ENCODE data around the gene SH3BP4.

The SH3BP4 gene

DNA sequence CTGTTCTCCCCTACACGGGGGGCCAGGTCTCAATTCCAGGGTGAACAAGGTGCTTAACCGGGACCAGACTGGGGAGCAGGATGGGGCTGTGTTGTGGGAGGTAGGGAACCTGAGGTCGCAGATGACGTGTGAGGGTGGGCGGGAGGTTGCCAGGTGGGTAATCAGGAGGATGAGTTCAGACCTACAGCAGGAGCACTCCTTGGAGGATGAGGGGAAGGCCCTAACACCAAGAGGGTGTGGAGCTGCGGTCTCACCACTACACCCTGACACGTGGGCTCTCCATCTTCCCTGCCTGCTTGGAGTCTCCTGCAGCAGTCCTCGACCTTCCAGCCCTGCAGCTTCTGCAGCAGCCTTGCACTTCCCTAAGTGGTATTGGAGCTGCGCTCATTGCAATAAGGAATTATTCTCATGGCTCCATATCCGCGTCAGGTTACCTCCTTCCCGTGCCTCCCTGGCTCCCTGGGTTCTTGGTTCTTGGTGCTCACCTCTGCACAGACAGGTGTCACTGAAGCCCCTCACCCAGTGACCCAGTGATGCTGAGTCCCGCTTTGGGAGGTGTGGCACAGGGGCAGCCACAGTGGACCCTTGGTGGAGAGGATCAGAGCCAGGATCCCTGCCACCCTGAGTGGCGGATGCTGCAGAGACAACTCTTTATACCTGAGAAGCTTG, 15.5 kb downstream of the SH3BP4 start:
- DNase-seq, result no peak

DNA sequence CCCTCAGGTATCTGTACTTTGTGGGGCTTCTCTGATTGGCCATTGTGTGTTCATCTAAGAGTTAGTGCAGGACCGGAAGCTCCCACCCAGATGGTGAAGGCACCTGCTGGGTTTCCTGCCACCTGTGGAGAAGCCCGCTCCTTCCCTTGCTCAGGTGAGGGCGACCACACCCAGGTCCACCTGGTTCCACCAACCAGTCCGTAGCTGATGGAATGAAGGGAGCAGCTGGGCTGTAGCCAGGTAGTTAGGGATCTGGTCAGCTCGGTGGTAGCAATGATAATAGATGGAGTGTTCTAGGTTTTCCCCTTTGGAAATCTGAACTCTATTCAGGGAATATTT, 16.0 kb downstream of the SH3BP4 start:
- no peak for DNase-seq

GRCh38 chr2:234968631-234969305, 17.0 kb downstream of the SH3BP4 start:
- no peak for DNase-seq

DNA sequence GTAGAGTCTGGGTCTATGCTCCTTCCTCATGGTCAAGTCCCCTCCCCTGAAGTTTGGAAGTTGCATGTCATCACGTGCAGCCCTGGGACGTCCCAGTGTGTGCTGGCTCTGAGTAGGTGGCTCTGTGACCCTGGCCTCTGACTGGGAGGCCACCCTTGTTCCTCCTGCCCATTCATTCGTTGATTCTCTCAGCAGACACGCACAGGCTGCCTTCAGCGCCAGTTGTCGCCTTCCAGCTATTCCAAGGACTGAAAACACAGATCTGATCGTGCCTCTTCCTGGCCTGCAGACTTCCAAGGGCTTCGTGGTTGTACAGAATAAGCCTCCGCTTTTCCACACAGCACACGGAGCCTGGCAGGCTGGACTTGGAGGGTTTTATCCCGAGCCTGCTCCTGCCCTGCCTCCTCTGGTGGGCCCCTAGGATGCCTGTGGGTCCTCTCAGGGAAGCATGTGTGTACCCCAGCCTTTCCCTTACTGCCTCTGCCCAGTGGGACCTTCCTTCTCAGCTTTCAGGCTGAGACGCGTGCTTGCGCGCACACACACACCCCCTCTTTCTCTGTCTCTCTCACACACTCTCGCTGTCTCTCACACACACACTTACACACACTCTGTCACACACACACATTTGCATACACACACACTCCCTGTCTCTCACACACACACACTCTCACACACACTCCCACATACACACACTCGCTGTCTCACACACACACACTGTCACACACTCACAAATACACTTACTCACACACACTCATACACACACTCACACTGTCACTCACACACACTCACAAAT, 17.7 kb downstream of the SH3BP4 start:
- no peak for DNase-seq

- DNase-seq, result no peak
These were observed 18.3 kb downstream of the SH3BP4 start for GRCh38 chr2:234970099-234970440.

DNA sequence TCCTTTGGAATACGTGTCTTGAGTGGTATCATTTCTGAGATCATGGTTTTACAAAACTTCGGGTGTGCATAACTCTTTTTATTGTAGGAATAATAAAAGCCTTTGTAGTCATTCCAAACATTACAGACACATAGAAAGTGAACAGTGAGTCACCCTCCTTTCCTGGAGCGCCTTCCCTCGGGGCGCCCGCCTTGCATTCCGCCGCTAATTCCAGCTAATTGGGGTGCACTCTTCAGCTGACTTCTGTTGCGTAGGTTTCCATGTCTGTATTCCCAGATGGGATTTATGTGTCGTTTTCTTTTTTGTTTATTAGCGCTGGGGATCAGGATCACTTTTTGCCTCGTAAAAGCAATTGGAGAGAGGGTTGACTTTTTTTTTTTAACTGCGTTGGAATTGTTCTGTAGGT, 18.7 kb downstream of the SH3BP4 start:
- DNase-seq, result no peak

- no peak for DNase-seq
These were observed 19.7 kb downstream of the SH3BP4 start for GRCh38 chr2:234971496-234971895.

- DNase-seq, result no peak
These were observed 21.2 kb downstream of the SH3BP4 start for GRCh38 chr2:234973008-234973407.

- no peak for DNase-seq
These were observed 22.9 kb downstream of the SH3BP4 start for GRCh38 chr2:234974501-234975385.

- no peak for DNase-seq
These were observed 23.8 kb downstream of the SH3BP4 start for GRCh38 chr2:234975611-234976010.

DNA sequence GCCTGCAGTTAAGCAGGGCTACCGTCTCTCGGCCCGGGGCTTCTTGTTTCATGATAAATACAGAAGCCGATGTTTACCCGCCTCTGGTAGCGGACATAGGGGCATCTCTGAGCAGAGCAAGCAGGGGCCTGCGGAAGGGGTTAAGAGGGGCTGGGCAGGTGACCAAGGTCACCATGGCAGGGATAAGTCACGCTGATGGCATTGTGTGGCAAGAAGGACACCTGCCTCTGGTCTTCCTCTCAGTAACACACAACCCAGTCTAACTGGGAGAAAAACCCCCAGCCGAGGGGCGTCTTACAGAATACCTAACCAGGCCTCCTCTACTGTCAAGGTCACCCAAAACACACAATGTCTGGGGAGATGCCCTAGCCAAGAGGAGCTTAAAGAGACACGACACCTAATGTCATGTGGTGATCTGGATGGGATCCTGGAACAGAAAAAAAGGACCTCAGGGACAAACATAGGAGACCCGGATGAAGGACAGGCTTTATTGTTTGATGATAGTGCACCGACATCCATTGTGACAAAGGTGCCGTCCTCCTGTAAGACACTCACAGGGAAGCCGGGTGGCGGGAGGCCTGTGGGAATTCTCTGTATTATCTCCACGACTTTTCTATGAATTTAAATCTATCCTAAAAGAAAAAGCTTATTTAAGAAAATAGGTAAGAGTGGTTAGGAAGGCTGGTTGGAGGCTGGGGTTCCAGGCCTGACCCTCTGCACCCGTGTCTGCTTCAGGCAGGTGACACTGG, 24.8 kb downstream of the SH3BP4 start:
- DNase-seq, result no peak

DNA sequence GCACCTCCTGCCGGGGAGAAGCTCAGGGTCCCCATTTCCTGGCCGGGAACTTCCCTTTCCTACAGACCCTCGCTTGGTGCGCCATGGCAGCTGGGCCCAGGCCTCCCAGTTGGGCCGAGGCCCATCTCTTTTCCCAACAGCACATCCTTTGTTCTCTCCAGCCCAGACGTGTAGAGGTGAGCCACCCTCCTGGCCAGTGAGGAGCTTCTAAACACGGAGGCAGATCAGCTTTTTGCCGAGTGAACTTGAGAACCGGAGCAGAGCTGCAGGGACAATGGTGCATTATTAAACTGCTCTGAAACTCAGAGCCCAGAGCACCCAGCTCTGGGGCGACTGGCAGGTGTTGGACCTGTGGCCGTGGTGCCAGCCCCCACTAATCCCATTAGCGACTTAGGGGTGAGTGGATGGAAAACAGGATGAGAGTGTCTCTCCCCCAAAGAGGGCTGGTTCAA, 25.4 kb downstream of the SH3BP4 start:
- DNase-seq, result no peak

- no peak for DNase-seq
These were observed 26.8 kb downstream of the SH3BP4 start for GRCh38 chr2:234978466-234979203.

GRCh38 chr2:234979204-234980167, 27.7 kb downstream of the SH3BP4 start:
- no peak for DNase-seq

DNA sequence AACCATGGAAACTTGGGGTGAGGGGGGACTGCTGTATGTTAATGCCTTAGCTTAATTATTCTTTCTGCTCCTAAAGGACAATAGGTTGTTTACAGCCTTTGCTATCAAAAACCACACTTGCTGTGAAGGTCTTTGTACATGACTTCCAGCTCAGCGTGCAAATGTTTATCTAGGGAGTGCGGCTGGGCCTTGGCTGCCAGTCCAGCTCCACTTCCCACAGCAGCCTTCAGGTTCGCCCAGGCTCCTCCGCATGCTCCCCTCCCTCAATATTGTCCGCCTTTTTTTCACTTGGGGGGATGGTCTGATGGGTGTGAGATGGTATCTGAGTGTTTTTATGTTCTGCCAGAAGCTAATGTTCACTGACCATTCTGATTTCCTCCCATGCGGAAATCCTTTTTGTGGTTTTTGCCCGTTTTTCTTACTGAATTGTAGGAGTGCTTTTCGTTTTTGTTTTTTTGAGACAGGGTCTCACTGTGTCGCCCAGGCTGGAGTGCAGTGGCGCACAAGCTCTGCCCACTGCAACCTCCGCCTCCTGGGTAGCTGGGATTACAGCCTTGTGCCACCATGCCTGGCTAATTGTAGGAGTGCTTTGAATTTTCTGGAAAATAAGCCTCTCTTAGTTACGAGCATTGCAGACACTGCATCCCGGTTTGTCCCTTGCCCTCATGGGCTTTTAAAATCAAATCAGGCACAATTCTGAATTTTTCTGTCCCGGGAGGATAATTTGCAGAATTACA, 28.8 kb downstream of the SH3BP4 start:
- DNase-seq, result no peak

DNA sequence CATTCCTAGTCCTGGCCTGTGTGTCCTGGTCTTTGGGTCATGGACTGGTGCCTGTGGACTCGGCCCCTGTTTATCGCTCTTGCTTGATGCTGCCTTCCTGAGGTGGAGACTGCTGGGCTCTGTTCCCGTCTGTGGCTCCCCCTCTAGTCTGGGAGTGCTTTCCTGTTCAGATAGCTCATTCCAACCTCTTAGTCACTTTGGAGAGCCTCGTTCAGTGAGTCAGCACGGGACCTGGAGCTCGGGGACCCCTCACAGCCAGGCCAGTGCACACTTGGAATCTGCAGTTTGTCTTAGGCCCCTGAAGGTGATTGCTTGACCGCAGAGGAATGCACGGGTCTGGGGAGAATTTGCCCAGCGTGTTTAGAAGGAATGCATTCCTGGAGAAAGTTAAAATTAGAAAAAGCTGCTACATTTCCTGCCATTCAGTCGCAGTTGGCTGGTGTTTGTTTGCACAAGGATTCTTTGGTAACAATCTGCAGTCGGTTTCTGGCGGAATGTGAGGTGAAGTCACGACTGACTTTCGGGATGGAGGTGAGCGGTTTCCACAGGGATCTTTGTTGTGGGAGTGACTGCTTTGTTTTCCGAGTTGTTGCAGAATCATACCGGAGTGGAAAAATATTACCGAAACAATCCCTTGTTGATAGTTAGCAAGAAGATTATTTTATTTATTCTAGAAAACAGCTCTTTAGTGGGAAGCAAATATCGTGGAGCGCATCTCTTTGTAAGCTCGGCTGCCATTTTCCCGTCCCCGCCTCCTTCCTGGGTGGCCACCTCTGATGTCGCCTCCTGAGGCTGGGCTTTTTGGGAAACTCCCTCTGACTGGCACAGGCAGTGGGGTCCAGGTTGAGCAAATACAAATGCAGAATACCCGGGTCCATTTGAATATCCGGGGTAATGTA, 29.6 kb downstream of the SH3BP4 start:
- no peak for DNase-seq

GRCh38 chr2:234982096-234982834, 30.4 kb downstream of the SH3BP4 start:
- no peak for DNase-seq

Data from SHP77 treated with DMSO at 0.1 percent for 48 hours (cell line).